ENCODE measurements around the gene STOML1. TPM values are rescaled to one million over a fixed set of nuclear protein-coding genes. Genes with fewer than 3 reads are reported as not detected.
"Not testable (repeated sequence)": the region's sequence is repeated elsewhere in the genome, so short reads cannot be mapped to it uniquely, and the experiment has no call there.

Gene STOML1
- total and polyA plus RNA-seq, 2 experiments from 2014 or later: 8.2 to 15.6 TPM

DNA sequence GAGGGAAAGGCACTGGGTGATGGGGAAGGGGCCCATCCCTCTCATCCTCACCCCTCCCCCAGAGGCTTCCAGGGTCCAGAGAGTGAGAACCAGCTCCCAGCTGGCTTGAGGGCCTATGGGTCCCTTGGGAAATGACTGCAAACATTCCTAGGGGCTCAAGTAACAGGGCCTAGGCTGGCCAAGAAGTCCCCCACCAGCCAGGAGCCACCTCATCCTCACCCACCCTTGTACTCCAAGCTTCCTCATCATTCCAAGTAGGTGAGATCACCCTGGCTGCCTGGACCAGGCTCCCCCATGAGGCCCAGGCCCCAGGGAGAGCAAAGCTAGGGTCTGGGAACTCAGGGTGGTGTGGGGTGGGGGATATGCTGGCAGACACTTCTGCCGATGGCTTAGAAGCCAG, 51.1 kb downstream of the STOML1 start:
- Histone ChIP-seq H3K4me1 (ENCODE audit: low read depth) (peaks cover 49% of the 10 kb centered on the region), H3K27me3 (no peaks in the 10 kb centered on the region), H3K4me3 (no peak overlapping the region), H3K27ac (peak overlapping the region; percentile 4), H3K9me3 (ENCODE audit: low read depth) (no peaks in the 10 kb centered on the region), H3K36me3 (no peaks in the 10 kb centered on the region)
- TF ChIP-seq, protein P1, sequence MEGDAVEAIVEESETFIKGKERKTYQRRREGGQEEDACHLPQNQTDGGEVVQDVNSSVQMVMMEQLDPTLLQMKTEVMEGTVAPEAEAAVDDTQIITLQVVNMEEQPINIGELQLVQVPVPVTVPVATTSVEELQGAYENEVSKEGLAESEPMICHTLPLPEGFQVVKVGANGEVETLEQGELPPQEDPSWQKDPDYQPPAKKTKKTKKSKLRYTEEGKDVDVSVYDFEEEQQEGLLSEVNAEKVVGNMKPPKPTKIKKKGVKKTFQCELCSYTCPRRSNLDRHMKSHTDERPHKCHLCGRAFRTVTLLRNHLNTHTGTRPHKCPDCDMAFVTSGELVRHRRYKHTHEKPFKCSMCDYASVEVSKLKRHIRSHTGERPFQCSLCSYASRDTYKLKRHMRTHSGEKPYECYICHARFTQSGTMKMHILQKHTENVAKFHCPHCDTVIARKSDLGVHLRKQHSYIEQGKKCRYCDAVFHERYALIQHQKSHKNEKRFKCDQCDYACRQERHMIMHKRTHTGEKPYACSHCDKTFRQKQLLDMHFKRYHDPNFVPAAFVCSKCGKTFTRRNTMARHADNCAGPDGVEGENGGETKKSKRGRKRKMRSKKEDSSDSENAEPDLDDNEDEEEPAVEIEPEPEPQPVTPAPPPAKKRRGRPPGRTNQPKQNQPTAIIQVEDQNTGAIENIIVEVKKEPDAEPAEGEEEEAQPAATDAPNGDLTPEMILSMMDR (IDR thresholded peaks at IDR 0.05; ENCODE audit: low read depth, low read length): no peak
- peak in 1 of 2 donors; percentile 84 for DNase-seq (ENCODE audit: low read depth in 1 of 2, low spot score in 1 of 2)

DNA sequence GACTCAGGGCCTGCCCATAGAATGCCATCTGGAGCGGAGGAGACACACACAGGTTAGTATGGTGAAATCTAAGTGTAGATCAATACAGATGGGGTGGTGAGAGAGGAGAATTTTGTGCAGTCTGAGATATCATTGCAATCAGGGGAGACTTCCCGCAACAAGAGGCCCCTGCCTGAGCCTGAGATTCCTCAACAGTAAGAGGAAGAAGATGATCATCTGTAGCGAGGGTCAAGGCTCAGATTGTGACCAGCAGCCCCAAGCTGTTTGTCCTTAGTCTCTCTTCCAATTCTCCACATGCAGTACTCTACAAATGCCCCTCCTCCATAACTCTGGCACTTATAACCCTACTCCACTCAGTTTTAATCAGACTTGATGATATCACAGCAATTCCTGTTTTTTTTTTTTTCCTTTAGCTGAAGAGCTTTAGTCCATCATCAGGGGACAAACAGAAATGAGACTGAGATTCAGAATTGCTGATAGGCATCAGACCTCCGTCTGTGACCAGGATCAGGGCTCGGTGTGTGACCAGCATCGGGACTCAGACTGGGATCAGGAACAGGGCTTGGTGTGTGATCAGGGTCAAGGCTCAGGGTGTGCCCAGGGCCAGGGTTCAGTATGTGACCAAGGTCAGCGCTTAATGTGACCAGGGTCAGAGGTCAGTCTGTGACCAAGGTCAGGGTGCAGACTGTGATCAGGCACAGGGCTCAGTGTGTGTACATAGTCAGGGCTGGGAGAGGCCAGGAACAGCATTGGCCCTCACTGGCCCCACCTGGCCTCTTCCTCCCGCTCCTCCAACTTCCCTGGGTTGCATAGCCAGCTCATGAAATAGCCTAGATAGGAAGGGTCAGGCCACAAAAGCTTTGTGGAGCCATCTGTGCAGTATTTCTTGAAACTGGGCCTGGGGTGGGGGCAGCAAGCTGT, 51.8 kb downstream of the STOML1 start:
- Histone ChIP-seq H3K9me3 (ENCODE audit: low read depth) (no peaks in the 10 kb centered on the region), H3K27ac (no peak overlapping the region), H3K27me3 (no peaks in the 10 kb centered on the region), H3K4me3 (no peak overlapping the region), H3K4me1 (ENCODE audit: low read depth) (peaks cover 54% of the 10 kb centered on the region), H3K36me3 (no peaks in the 10 kb centered on the region)
- TF ChIP-seq, protein P1 (IDR thresholded peaks at IDR 0.05; ENCODE audit: low read depth, low read length): no peak
- DNase-seq (ENCODE audit: low read depth in 1 of 2, low spot score in 1 of 2): peak in 1 of 2 donors; percentile 33

DNA sequence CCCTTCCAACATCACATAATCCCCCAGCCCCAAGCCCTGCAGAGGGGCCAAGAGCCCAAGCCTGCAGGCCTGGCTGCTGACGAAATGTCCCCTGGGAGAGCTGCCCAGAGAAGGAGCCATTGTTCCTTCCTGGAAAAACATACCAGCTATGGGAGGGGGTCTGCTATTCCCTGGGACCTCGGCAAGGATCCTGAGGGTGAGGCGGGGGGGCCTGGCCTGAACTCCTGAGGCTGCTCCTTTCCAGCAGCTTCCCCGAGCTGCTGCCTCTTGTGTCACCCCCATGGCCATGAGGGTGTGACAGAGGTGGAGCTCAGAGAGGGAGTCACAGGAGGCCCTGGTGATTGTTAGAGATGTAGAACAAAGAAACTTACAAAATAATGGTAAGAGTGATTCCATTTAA, 53.0 kb downstream of the STOML1 start:
- TF ChIP-seq, protein P1 (IDR thresholded peaks at IDR 0.05; ENCODE audit: low read depth, low read length): no peak
- H3K4me1 ChIP-seq (ENCODE audit: low read depth): peaks cover 59% of the 10 kb centered on the region
- no peaks in the 10 kb centered on the region for H3K36me3 ChIP-seq
- no peaks in the 10 kb centered on the region for H3K9me3 ChIP-seq (ENCODE audit: low read depth)
- H3K4me3 ChIP-seq: no peak overlapping the region
- no peak for DNase-seq (ENCODE audit: low read depth in 1 of 2, low spot score in 1 of 2)
- peak overlapping the region; percentile 65 for H3K27ac ChIP-seq
- H3K27me3 ChIP-seq: no peaks in the 10 kb centered on the region

DNA sequence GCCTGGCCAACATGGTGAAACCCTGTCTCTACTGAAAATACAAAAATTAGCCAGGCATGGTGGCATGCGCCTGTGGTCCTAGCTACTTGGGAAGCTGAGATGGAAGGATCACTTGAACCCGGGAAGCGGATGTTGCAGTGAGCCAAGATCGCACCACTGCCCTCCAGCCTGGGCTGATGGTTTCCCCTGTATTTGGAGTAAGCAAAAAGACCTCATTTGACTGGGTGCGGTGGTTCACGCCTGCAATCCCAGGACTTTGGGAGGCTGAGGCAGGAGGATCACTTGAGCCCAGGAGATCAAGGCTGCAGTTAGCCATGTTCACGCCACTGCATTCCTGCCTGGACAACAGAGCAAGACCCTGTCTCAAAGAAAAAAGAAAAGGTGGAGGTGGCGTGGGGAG, 53.6 kb downstream of the STOML1 start:
- H3K4me1 ChIP-seq (ENCODE audit: low read depth): peaks cover 52% of the 10 kb centered on the region
- H3K27ac ChIP-seq; H3K4me3 ChIP-seq; H3K36me3 ChIP-seq; H3K27me3 ChIP-seq; DNase-seq (ENCODE audit: low read depth in 1 of 2, low spot score in 1 of 2); H3K9me3 ChIP-seq (ENCODE audit: low read depth): not testable (repeated sequence)

DNA sequence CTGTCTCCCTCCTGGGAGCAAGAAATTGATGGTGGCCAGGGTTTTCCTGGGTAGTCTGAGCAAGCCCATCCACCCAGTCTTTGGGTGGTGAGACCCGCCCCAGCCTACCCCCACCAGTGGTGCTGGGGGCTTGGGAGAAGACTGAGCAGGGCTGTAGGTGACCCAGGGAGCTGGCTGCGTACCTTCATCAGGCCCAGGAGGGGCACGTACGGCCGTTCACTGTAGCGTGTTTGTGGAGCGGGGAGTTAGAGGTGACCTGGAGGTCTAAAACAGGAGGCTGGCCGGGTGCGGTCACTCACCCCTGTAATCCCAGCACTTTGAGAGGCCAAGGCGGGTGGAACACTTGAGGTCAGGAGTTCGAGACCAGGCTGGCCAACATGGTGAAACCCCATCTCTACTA, 54.4 kb downstream of the STOML1 start:
- no peak for DNase-seq (ENCODE audit: low read depth in 1 of 2, low spot score in 1 of 2)
- Histone ChIP-seq H3K9me3 (ENCODE audit: low read depth) (no peaks in the 10 kb centered on the region), H3K4me3 (no peak overlapping the region), H3K27me3 (no peaks in the 10 kb centered on the region), H3K4me1 (ENCODE audit: low read depth) (peaks cover 55% of the 10 kb centered on the region), H3K27ac (no peak overlapping the region), H3K36me3 (no peaks in the 10 kb centered on the region)
- TF ChIP-seq, protein P1 (IDR thresholded peaks at IDR 0.05; ENCODE audit: low read depth, low read length): no peak

DNA sequence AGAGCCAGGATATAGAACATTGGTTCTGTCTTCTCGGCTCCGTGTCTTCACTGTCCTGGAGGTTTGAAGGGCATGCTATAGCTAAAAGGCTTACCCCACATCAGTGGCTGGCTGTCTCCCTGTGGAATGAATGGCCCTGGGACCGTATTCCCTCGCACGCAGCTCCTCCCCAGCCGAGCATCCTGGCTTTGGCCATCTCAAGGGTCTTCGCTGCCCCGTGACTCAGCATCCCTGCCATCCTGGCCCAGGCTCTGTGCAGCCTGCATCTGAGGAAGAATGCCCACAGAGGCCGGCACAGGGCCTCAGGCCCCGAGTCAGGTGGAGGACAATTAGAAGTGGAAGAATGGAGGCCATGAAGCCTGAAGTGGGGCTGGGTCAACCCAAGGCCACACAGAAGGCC, 54.8 kb downstream of the STOML1 start:
- H3K36me3 ChIP-seq: no peaks in the 10 kb centered on the region
- H3K27ac ChIP-seq: no peak overlapping the region
- TF ChIP-seq, protein P1 (IDR thresholded peaks at IDR 0.05; ENCODE audit: low read depth, low read length): no peak
- no peaks in the 10 kb centered on the region for H3K27me3 ChIP-seq
- DNase-seq (ENCODE audit: low read depth in 1 of 2, low spot score in 1 of 2): no peak
- H3K4me1 ChIP-seq (ENCODE audit: low read depth): peaks cover 60% of the 10 kb centered on the region
- no peaks in the 10 kb centered on the region for H3K9me3 ChIP-seq (ENCODE audit: low read depth)
- no peak overlapping the region for H3K4me3 ChIP-seq

Data from cardiac muscle cell (in vitro differentiated cells and primary cell).